Right lobe of liver (tissue), 6 donors: ENCODE measurements around the gene MTUS2. TPM values are rescaled to one million over a fixed set of nuclear protein-coding genes. Genes with fewer than 3 reads are reported as not detected.

Source experiments
- ATAC-seq, 4 donors: fragments of 200-7000 bp; cut with Tn5 transposase; one replicate each; pipeline ENCODE4 v1.9.1; 2020; ENCODE audit warnings: mild to moderate bottlenecking in 4 of 4, moderate library complexity in 4 of 4
- DNase-seq, 3 donors: peaks; one replicate each; pipeline ENCODE4 v3.0.0-alpha.2; 2020
- H3K27ac ChIP-seq, 3 donors: fragments of 200-600 bp; one replicate each; pipeline ENCODE4 v1.8.0; 2022
- H3K27me3 ChIP-seq, 2 donors: fragments of 200-600 bp; one replicate each; pipeline ENCODE4 v1.8.0; 2022
- H3K36me3 ChIP-seq, 4 donors: fragments of 200-600 bp; sonication (generic) in 1 of 4; one replicate each; pipeline versions ENCODE4 v1.5.1 to v1.8.0; 2017 to 2022; ENCODE audit warnings: control low read depth in 1 of 4
- H3K4me1 ChIP-seq, 4 donors: fragments of 200-600 bp; sonication (generic) in 1 of 4; one replicate each; pipeline versions ENCODE4 v1.5.1 to v1.8.0; 2017 to 2022; ENCODE audit warnings: control low read depth in 1 of 4
- H3K4me3 ChIP-seq, 3 donors: fragments of 200-600 bp; one replicate each; pipeline ENCODE4 v1.8.0; 2022
- H3K9me3 ChIP-seq, 4 donors: fragments of 200-600 bp; sonication (generic) in 1 of 4; one replicate each; pipeline versions ENCODE4 v1.5.1 to v1.8.0; 2017 to 2022; ENCODE audit warnings: control low read depth in 1 of 4
- CTCF ChIP-seq, 4 donors: fragments of 200-600 bp in 3 of 4; fragments of 450-650 bp in 1 of 4; IDR thresholded peaks; one replicate each; pipeline versions ENCODE4 v1.5.1 to v1.8.0; 2016 to 2022; ENCODE audit warnings: antibody characterized with exemption in 4 of 4, mild to moderate bottlenecking in 2 of 4
- POLR2A ChIP-seq: fragments of 450-650 bp; IDR thresholded peaks from one replicate; pipeline ENCODE4 v1.6.1; 2017; ENCODE audit warnings: antibody characterized with exemption, mild to moderate bottlenecking
- WGBS: methylation state at CpG from one replicate; pipeline ENCODE4 v1.1.6; 2018; ENCODE audit warnings: low coverage, low lambda C conversion rate; ENCODE audit not compliant: insufficient coverage; ENCODE audit errors: missing lambda C conversion rate; 5-methylcytosine and 5-hydroxymethylcytosine counted together
- intact Hi-C, 2 donors: fragments of 100-400 bp; cut with DNase I; formaldehyde crosslinking; loops; one replicate each; pipeline versions ENCODE4 v1.11.2 to v1.14.1; 2022
- total RNA-seq, 6 experiments: library from RNA; depleted of rRNA in 2 of 6; stranded (reverse); fragments of >200 nt in 2 of 6; fragmentation: NEBNext Ultra II Directional in 3 of 6; extraction: Animal tissue kit (Norgen Biotek cat#: 25700) in 3 of 6; gene quantifications; one replicate each; pipeline versions ENCODE4 v1.1.0 to v1.2.4, GENCODE V29; 2016 to 2023
- donor health status: DM: no; HTN: yes; CAD: no.
- donor health status: DM: no; HTN: no; CAD: no.
- donor health status: DM: no; HTN: no; CAD: no.
- donor health status: DM: no; HTN: yes; CAD: no.
- donor health status: DM: no; HTN: yes; CAD: no.

The MTUS2 gene
- total RNA-seq, 6 experiments from 2014 or later, result 0.15 to 2.2 (median 0.98) TPM

- H3K4me1 ChIP-seq, result no peaks in the 10 kb centered on the region
- H3K36me3 ChIP-seq, result no peaks in the 10 kb centered on the region
- no peak overlapping the region for H3K4me3 ChIP-seq
- DNase-seq (no peak), ATAC-seq (no peak)
- WGBS, result 66% methylated on average over 3 of the region's 3 CpGs
- no peak overlapping the region for H3K27ac ChIP-seq
- no peak for TF ChIP-seq POLR2A
- TF ChIP-seq CTCF (IDR thresholded peaks at IDR 0.05), result no peak
- no peaks in the 10 kb centered on the region for H3K9me3 ChIP-seq
- no peaks in the 10 kb centered on the region for H3K27me3 ChIP-seq
- intact Hi-C loops, result no loop called here
Observed at GRCh38 chr13:29101905-29102304, 281.8 kb downstream of the MTUS2 start.

DNA sequence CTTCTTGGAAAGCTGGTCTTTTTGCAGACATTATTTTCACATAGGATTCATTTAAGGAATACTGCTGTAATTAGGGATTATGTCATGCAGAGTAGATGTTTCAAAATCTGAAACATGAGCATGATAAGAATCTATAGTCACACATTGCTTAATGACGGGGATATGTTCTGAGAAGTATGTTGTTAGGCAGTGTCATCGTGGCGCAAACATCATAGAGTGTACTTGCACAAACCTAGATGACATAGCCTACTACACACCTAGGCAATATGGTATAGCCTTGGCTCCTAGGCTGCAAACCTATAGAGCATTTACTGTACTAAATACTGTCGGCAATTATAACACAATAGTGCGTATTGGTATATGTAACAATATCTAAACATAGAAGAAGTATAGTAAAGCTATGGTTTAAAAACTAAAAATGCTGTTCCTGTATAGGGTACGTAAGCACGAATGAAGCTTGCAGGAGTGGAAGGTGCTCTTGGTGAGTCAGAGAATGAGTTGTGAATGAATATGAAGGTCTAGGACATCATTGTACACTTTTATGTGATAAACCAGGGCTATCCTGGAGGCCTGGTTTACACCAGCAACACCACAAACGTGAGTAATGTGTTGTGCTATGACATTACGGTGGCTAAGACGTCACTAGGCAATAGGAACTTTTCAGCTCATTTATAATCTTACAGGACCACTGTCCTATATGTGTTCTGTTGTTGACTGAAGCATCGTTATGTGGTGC, 283.1 kb downstream of the MTUS2 start:
- no peak overlapping the region for H3K4me3 ChIP-seq
- H3K9me3 ChIP-seq, result no peaks in the 10 kb centered on the region
- TF ChIP-seq POLR2A (no peak), CTCF (IDR thresholded peaks at IDR 0.05) (no peak)
- no peak overlapping the region for H3K27ac ChIP-seq
- H3K36me3 ChIP-seq, result no peaks in the 10 kb centered on the region
- intact Hi-C loops, result no loop called here
- H3K27me3 ChIP-seq, result no peaks in the 10 kb centered on the region
- ATAC-seq (no peak), DNase-seq (no peak)
- no peaks in the 10 kb centered on the region for H3K4me1 ChIP-seq
- 56% methylated on average over 11 of the region's 11 CpGs for WGBS

DNA sequence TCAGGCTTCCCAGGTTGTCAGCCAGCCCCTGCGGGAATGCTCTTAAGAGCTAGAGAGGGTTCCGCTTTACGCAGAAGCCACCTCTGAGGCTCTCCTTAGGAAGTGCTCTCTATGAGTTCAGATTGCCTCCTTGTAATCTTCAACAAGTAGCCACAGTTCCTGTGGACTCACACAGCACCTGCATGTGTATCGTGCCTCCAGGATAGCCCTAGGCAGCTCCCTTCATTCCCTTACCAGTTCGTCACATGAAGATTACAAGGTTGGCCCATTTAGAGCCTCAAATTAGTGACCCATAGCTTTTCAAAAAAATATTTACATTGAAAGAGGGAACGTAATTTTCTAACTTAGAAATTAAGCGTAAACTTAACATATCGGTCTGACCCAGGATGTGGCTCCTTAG, 284.3 kb downstream of the MTUS2 start:
- intact Hi-C loops, result no loop called here
- Histone ChIP-seq H3K36me3 (no peaks in the 10 kb centered on the region), H3K27me3 (no peaks in the 10 kb centered on the region), H3K4me1 (no peaks in the 10 kb centered on the region), H3K27ac (no peak overlapping the region), H3K9me3 (no peaks in the 10 kb centered on the region), H3K4me3 (no peak overlapping the region)
- DNase-seq, result no peak
- no peak for ATAC-seq
- WGBS, result 93% methylated on average over 8 of the region's 8 CpGs
- TF ChIP-seq CTCF (IDR thresholded peaks at IDR 0.05) (no peak), POLR2A (no peak)

GRCh38 chr13:29105779-29106178, 285.6 kb downstream of the MTUS2 start:
- Histone ChIP-seq H3K36me3 (no peaks in the 10 kb centered on the region), H3K27ac (no peak overlapping the region), H3K27me3 (no peaks in the 10 kb centered on the region), H3K4me1 (no peaks in the 10 kb centered on the region), H3K9me3 (no peaks in the 10 kb centered on the region), H3K4me3 (no peak overlapping the region)
- intact Hi-C loops, result no loop called here
- DNase-seq (no peak), ATAC-seq (peak in 1 of 4 donors; percentile 30)
- 59% methylated on average over 4 of the region's 4 CpGs for WGBS
- peak in 2 of 4 donors; percentile 16 to 39 for TF ChIP-seq CTCF (IDR thresholded peaks at IDR 0.05)
- TF ChIP-seq POLR2A, result no peak
